Upper lobe of left lung (tissue), 4 donors: ENCODE results near the gene FOLR3.

Source experiments
- CTCF ChIP-seq, 6 experiments: fragments of 450-650 bp in 4 of 6; fragments of 200-600 bp in 2 of 6; sonication (generic) in 2 of 6; IDR thresholded peaks; one replicate each; pipeline ENCODE4 v1.5.1; 2016 to 2019; ENCODE audit warnings: antibody characterized with exemption in 6 of 6
- EP300 ChIP-seq, 4 donors: sonication (generic); formaldehyde crosslinking; IDR thresholded peaks; one replicate each; pipeline ENCODE4 v1.5.1; 2017; ENCODE audit warnings: antibody characterized with exemption in 4 of 4, control low read depth in 2 of 4
- POLR2A ChIP-seq, 4 donors: fragments of 450-650 bp; IDR thresholded peaks; one replicate each; pipeline ENCODE4 v1.5.1; 2016 to 2017; ENCODE audit warnings: antibody characterized with exemption in 4 of 4, mild to moderate bottlenecking in 2 of 4

- TF ChIP-seq POLR2A (IDR thresholded peaks at IDR 0.05): no peak
- no peak for TF ChIP-seq CTCF (IDR thresholded peaks at IDR 0.05)
- TF ChIP-seq EP300 (IDR thresholded peaks at IDR 0.05): no peak
These were observed 32.9 kb upstream of the FOLR3 start for GRCh38 chr11:72102631-72102945.
